GM18498 (cell line): ENCODE measurements around the gene C18orf54.
"Not testable (repeated sequence)": the region's sequence is repeated elsewhere in the genome, so short reads cannot be mapped to it uniquely, and the experiment has no call there.

Experiments
- ATAC-seq: cut with Tn5 transposase; IDR thresholded peaks from one replicate; pipeline ENCODE4 v1.9.1; 2021; ENCODE audit warnings: mild to moderate bottlenecking, moderate library complexity; ENCODE audit not compliant: unreplicated experiment

The C18orf54 gene

GRCh38 chr18:54386800-54387495, 29.2 kb downstream of the C18orf54 start:
- ATAC-seq, result not testable (repeated sequence)

GRCh38 chr18:54387631-54388030, 29.9 kb downstream of the C18orf54 start:
- ATAC-seq, result no peak

GRCh38 chr18:54388203-54389142, 30.8 kb downstream of the C18orf54 start:
- ATAC-seq, result peak; percentile 94

GRCh38 chr18:54389143-54389505, 31.4 kb downstream of the C18orf54 start:
- ATAC-seq, result peak; percentile 3

GRCh38 chr18:54390838-54391237, 33.1 kb downstream of the C18orf54 start:
- ATAC-seq, result no peak

- peak; percentile 67 for ATAC-seq
Observed at GRCh38 chr18:54392543-54393023, 34.9 kb downstream of the C18orf54 start.

GRCh38 chr18:54393648-54394294, 36.1 kb downstream of the C18orf54 start:
- ATAC-seq, result no peak

- ATAC-seq, result no peak
Observed at GRCh38 chr18:54396760-54397159, 39.1 kb downstream of the C18orf54 start.

GRCh38 chr18:54405290-54405689, 47.6 kb downstream of the C18orf54 start:
- no peak for ATAC-seq

- ATAC-seq, result no peak
Observed at GRCh38 chr18:54411781-54412180, 54.1 kb downstream of the C18orf54 start.

GRCh38 chr18:54415086-54415485, 57.4 kb downstream of the C18orf54 start:
- ATAC-seq, result no peak

- no peak for ATAC-seq
Observed at GRCh38 chr18:54416436-54416835, 58.7 kb downstream of the C18orf54 start.

GRCh38 chr18:54423831-54424230, 66.1 kb downstream of the C18orf54 start:
- no peak for ATAC-seq

GRCh38 chr18:54426085-54426665, 68.5 kb downstream of the C18orf54 start:
- no peak for ATAC-seq
